Measurements from ENCODE around the gene TBC1D16.

- TF ChIP-seq RAD51 (IDR thresholded peaks at IDR 0.05) (no peak), USF2 (IDR thresholded peaks at IDR 0.05; ENCODE audit: borderline replicate concordance, low read depth, low read length) (no peak), EZH2 (IDR thresholded peaks at IDR 0.05; ENCODE audit: borderline replicate concordance, control insufficient read depth, low read depth, low read length) (no peak), SRF (IDR thresholded peaks at IDR 0.05; ENCODE audit: low read depth in 2 of 2, low read length in 2 of 2) (no peak)
These were observed 94.3 kb downstream of the TBC1D16 start for GRCh38 chr17:79941088-79942010.

Measured in GM12878 (cell line).